Putamen (tissue), 1 donor: Measurements from ENCODE around the gene SMAD4.

ENCODE experiments used
- DNase-seq: peaks from one replicate; pipeline ENCODE4 v3.0.0-alpha.2; 2016; ENCODE audit warnings: low spot score

SMAD4 gene

DNA sequence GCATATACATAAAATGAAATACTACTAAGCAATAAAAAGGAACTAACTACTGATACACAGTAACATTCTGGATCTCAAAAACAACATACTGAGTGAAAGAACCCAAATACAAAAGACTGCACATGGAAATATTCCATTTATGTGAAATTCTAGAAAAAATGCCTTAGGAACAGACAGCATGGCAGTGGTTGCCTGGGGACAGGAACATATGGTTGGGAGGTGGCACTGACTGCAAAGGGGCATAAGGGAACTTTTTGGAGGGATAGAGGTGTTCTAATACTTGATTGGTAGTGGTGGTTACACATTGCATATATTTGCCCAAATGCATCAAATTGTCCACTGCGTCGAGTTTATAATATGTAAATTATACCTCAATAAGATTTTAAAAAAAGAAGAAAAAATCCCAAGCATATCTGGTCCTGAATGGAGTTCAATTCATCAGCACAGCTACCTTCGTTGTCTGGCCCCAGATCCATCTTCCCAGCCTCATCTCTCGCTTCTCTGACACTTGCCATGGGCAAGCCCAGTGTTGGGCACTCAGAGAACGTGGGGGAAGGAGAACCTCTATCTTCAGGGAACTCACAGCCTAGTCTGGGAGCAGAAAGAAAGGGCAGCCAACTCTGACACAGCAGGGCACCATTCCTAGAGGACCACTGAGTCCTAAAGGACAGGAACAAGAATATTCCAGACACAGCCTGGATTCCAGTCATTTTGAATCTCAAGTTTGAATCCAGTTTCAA is 8.6 kb upstream of the SMAD4 start:
- no peak for DNase-seq

DNA sequence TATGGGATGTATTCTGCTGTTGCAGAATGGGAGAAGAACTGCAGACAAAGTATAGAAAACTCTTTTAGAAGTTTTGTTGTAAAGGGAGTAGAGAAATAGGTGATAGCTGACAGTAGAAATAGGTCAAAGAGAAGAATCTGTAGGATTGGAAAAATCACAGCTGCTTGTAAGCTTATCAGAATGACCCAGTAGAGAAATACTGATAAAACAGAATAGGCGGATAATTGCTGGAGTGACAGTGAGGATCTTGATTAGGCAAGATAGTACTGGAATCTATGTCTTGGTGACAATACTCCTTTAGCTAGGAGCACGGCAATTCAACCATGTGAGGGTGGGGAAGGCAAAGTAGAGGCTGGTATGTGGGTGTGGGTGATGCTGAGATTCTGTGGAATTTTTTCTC is 4.5 kb upstream of the SMAD4 start:
- DNase-seq: peak; percentile 22

DNA sequence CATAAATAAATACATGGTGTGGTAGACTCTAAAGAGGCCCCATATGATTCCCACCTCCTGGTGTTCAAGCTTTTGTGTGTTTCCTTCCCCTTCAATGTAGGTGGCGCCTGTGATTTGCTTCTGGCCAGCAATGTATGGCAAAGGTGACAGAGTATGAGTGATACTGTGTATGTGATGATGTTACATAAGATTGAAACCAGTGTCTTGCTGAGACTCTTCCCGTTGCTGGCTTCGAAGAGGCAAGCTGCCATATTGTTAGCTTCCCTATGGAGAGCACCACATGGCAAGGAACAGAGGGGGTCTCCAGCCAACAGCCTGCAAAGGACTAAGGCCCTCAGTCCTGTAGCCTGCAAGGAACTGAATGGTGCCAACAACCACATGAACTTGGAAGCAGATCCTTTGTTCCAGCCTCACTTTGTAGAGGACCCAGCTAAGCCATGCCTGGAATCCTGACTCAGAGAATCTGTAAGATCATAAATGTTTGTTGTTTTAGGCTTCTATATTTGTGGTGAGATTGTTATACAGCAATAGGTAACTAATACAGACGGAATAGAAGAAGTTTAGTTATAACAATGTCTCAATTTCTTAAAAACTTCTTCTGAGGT is 1.7 kb upstream of the SMAD4 start:
- no peak for DNase-seq

DNA sequence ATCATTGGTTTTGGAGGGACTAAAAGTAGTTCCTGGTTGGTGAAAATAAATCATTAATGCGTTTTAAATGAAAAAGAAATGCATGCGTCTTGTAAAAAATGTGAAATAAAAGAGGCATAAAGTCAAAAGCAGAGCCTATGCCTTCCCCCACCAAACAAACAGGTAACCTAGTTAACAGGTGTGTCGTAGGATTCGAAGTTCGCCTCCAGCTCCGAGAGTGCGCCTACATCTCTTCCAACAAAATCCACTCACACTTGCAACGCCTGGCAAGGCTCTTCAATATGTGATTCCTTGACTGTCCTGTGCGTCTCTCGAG is 677 bp upstream of the SMAD4 start:
- DNase-seq: no peak

DNA sequence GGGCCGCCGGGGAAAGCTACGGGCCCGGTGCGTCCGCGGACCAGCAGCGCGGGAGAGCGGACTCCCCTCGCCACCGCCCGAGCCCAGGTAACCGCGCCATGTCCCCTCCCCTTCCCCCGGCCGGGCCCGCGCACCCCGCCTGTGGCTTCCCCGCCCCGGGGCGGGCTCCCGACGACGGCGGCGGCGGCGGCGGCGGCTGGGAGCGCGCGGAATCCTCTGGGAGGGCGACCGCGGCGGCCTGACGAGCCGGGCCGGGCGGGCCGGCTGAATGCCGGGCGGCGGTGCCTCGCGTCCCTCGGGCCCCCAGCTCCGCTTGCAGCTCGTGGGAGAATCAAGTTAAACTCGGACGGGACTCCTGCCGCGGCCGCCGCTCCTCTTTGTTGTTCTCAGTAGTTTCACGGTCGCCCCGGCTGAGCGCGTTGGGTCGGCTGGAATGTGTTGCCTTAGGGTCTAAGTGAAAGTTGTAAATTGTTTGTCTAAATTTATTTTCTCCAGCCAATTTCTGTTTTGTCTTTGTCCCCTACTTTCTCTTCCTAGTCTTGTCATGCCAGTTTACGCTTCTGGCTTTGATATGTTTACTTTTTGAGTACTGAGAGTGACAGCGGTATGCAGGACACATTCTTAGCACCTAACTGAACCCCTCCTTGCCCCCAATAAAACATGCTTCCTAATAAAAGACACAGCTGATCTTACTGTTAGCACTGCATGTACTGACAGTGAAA is 685 bp downstream of the SMAD4 start:
- peak; percentile 72 for DNase-seq

DNA sequence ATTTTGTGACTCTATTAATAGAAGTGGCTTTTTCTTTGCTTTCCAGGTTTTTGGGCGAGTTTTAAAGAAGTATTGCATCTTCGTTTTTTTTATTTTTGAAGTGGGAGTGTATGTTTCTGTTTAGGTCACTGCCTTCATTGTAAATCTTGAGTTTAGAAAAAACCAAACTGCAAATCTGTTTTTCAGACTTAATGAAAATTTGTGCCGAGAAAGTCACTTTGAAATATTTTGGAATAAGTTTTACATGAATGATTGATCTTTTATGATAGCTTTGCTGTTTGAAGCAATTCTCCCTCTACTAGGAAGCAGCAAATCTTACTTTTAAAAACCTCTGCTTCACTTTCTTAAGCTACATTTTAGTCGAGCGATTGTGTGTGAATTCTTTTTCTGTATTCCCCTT is 2.2 kb downstream of the SMAD4 start:
- no peak for DNase-seq

DNA sequence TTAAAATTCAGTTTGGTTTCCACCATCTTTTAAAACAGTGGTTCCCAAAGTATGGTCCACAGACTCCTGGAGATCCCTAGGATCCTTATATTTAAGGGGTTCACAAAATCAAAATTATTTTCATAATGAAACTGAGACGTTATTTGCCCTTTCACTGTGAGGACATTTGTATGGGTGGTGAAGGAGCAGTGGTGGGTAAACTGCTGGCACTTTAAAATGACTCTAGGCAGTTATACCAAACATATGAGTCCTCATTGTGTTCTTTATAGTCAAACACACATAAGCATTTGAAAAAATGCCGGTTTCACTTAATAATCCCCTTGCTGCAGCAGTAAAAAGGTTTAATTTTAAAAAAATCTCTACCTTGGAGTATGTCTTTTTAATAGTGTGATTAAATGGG is 7.2 kb downstream of the SMAD4 start:
- no peak for DNase-seq

DNA sequence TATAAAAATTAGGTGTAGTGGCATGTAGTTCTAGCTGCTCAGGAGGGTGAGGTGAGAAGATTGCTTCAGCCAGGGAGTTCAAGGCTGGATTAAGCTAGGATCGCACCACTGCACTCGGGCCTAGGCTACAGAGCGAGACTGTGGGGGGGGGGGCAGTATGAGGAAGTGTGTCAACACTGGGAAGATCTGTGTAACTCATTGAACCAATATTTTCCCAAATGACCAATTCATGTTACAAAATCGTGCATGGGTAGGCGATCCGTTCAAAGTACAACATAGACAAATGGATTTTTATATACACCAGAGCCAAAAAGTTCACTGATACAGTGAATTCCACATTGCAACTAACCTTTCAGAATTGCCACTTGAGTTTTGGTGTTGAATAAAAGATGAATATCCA is 8.1 kb downstream of the SMAD4 start:
- no peak for DNase-seq

DNA sequence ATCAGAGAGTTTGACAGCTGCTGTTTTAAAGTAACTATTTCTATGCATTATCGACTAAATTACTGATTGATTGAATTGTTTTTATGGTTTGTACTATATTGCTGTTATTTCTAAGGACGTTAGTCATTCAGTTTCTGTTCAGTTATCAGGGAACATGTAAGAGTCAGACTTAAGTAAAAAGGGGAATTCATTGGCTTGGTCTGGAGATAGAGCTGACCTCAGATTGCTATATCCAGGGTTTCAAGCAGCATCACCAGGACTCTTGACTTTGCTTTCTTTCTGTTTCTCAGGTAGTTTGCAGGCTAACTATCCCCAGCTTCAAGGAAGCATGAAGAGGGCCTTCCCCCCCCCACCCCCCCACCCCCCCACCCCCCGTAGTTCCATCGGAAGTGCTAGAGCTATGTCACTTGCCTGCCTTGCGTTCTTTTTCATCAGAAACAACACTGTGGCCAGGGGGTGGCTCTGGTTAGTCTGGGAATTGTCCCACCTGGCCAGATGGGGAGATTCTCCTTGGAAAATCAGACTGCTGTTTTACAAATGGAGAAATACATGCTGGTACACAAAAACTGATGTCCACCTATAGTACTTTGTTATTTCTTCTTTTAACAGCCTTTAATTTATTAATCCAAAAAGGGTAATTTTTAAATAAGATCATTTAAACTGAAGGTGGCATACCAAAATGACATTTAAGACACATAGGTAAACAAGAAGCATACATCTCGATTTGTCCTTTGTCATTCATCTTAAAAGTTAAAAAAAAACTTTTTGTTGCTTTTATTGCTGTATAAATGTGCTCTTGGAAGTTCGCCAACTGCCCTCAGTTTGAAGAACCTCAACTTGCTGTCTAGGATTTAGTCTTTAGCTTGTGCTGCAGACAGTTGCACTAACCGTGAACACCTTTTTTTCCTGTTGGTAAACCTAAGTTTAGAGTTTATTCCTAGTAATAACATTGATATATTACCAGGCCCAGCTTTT is 9.4 kb downstream of the SMAD4 start:
- no peak for DNase-seq

DNA sequence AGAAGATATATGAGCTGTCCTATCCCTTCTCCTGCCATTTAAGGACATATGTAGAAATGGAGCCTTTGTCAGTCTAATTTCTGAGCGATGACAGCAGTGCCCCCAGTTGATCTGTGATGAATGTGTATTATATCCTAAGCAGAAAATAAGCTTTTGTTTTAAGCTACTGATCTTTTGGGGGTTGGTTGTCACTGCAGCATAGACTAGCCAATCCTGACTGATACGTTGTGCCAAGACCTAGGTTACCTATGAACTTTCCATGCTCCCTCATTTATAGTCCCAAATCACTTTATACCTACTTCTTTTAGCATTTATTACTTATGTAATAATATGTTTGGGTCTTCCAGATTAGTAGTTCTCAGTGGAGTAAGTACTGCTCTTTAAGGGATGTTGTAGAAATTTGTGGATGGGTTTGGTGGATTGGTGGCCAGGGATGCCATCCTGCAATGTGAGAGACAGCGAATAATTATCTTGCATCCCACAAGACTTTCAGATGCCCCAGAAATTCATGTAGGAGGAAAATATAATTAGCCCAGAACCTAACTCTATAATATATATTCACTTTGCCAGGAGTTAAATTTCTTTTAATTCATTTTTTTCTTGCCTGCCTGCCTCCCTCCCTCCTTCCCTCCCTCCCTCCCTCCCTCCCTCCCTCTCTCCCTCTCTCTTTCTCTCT is 11.8 kb downstream of the SMAD4 start:
- DNase-seq: no peak

DNA sequence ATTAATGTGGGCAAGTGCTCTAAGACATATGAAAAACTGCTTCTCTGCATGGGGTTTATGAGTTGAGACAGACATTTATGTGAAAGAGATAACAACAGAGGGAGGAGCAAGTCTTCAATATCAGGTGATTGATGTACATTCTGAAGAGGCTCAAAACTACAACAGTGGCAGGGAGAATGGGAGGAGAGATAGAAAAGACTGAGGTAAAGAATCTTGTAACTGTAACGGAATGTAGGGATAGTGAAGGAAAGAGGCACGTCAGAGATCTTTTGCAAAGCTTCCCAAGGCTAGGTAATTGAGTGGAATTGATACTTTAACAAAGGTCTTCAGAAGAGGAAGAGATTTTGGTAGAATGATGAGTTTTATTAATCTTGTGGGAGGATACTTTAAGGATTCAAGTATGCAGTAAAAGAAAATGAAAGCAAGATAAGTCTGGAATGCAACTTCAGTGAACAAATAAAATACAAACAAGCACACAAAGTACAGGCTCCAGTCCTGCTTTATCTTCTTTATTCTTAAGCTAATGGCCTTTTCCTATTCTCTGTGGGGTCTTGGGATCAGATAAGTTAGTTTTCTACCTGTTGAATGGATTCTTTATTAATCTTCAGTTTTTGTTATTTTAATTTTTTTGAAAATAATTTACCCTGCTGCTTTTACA is 15.0 kb downstream of the SMAD4 start:
- no peak for DNase-seq

DNA sequence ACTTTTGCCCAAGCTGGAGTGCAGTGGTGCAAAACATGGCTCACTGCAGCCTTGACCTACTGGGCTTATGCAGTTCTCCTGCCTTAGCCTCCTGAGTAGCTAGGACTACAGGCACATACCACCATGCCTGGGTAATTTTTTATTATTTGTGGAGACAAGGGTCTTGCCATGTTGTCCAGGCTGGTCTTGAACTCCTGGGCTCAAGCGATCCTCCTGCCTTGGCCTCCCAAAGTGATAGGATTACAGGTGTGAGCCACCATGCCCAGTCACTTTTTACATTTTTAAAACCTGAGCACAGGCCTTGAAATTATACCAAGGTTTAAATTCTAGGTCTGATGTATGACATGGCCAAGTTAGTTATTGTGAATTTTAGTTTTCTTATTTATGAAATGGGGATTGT is 18.2 kb downstream of the SMAD4 start:
- no peak for DNase-seq

DNA sequence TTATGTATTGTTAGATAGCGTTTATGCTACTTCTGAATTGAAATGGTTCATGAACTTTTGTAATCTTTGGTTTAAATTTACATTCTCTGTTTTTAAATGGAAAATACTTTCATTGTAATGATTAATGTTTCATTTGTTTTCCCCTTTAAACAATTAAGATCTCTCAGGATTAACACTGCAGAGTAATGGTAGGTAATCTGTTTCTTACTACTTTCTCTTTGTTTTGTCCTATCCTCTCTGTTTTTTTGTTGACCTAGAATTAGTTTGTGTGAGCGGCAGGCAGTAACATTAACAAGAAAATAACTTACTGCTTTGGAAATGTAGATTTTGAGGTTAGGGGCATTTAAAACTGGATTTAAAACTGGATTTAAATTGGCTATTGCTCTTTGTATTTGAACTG is 19.1 kb downstream of the SMAD4 start:
- DNase-seq: no peak

DNA sequence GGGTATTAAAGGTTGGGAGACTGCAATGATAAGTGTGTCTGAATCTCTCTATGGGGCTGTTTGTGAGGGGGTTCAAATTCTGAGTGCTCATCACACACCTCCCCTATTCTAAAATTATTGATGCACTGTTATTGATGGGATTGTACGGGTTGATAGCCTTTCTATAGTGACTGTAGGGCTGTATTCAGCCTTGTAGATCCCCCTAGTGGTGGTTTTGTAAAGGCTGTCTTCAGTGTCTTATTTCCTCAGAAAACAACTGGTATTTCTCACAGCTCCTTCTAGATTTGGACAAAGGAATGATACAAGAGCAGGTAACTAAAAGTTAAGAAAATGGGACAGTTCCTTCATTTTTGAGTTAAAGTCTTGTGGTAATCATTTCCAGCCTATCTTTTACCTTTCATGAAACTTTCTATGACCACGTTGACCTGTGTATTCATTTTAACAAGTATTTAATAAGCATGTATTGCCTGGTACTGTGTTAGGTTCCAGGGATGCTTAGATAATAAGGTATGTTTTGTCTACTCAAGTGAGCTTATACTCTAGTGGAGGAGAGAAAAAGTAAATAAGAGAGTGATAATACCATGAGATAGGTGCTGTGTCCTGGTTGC is 21.2 kb downstream of the SMAD4 start:
- DNase-seq: peak; percentile 14

DNA sequence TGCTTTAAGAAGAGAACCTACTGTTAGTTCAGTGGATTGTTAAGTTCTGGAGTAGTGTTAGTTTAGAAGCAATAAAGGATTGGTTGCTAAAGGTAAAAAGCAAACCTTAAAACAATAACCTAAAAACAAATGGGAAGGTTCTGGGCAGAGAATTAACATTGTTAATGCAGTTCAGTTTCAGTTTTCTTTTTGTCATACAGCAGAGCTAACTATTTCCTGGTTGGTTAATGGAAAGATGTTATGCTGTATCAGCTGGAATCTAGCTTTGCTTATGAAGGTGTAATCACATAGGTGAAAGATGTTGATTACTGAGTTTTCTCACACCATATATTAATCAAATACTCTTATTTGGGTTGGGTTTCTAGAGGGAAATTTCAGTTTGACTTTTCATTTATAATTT is 23.8 kb downstream of the SMAD4 start:
- DNase-seq: no peak

DNA sequence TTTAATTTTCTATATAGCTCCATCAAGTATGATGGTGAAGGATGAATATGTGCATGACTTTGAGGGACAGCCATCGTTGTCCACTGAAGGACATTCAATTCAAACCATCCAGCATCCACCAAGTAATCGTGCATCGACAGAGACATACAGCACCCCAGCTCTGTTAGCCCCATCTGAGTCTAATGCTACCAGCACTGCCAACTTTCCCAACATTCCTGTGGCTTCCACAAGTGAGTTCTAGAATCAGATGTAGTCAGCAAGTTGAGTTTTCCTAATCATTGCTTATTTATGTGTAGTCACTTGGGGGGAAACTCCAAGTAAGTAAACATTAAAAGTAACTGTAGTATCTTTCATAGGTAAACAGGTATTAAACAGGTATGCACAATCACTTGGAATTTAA is 24.8 kb downstream of the SMAD4 start:
- DNase-seq: no peak

DNA sequence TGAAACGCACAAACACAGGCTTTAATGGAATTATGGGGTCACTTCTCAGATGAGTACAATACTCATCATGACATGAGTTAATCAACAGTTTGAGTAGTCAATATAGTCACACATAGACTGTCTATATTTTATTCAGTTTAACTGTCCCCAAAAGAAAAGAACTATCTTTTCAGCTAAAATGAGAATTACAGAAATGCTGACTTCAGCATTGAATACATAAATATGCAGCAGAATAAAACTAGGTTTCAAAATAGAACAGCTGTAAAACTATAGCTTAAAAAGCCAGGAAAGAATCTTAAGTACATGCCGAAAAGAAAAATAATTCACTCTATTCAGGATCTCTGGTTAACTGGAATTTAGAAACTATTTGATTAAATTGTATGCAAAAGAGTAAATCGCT is 30.0 kb downstream of the SMAD4 start:
- DNase-seq: no peak

DNA sequence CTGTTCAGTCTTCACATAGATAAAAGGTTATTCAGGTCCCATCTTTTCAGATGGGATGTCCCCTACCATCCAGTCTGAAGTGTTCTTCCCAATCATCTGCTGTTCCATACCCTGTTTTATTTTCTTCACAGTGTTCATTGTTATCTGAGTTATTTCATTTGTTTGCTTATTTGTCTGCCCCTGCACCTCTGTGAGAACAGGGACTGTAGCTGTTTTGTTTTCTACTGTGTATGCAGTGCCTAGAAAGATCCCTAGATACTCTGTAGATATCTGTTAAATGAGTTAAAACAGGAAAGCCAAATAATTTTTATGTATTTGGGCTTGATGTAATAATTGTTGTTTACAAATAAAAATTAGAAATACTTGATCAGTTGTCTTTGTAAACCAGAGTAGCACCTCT is 34.2 kb downstream of the SMAD4 start:
- DNase-seq: no peak

DNA sequence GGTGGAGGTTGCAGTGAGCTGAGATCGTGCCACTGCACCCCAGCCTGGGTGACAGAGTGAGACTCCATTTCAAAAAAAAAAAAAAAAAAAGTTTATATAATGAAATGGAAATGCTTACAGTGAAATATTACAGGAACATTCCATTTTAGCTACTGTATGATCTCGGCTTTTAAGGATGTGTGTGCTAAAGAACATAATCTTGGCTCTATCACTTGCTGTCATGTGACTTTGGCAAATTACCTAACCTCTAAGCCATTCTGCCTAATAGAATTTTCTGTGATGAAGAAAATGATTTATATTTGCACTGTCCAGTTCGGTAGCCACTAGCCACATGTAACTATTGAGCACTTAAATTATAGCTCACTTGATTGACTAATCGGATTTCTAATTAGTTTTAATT is 36.3 kb downstream of the SMAD4 start:
- DNase-seq: no peak

DNA sequence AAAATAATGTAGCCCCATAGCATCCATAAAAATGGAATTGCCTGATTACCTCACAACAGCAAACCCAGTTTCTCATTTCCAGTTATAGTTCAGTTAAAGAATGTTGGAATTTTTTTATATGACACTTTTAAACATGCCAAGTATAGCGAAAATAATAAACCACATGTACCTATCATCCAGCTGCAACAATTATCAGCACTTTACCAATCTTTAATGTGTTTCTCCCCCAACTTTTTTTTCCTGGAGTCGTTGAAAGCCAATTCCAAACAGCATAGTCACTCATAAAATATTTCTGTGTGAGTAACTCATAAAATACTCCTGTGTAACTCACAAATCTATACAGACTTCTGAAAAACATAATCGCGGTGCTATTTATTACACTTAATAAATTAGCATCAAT is 38.1 kb downstream of the SMAD4 start:
- DNase-seq: no peak

DNA sequence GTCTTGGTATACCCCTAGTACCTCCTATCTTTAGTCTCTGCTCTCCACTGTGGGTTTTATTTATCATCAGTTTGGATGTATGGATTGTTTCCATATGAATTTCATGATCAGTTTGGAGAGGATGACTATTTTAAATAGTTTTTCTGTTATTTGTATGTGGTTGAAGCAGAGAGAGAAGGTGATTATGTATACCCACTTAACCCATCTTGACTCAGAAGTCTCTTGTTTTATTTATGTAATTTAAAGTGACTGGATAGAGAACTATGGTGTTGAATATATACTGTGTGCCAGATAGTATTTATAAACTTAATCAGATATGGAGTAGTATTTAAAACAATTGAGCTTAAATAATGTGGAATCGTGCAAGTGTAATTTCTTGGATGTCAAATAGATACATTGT is 39.9 kb downstream of the SMAD4 start:
- DNase-seq: no peak
